NCI-H82 treated with DMSO at 0.1 percent for 48 hours (cell line): ENCODE measurements around the gene TARBP1.
"Not testable (repeated sequence)": the region's sequence is repeated elsewhere in the genome, so short reads cannot be mapped to it uniquely, and the experiment has no call there.

Experiments used
- DNase-seq: peaks from one replicate; lab custom pipeline; 2025; ENCODE audit not compliant: unreplicated experiment; lab: John Stamatoyannopoulos, UW

The TARBP1 gene

DNA sequence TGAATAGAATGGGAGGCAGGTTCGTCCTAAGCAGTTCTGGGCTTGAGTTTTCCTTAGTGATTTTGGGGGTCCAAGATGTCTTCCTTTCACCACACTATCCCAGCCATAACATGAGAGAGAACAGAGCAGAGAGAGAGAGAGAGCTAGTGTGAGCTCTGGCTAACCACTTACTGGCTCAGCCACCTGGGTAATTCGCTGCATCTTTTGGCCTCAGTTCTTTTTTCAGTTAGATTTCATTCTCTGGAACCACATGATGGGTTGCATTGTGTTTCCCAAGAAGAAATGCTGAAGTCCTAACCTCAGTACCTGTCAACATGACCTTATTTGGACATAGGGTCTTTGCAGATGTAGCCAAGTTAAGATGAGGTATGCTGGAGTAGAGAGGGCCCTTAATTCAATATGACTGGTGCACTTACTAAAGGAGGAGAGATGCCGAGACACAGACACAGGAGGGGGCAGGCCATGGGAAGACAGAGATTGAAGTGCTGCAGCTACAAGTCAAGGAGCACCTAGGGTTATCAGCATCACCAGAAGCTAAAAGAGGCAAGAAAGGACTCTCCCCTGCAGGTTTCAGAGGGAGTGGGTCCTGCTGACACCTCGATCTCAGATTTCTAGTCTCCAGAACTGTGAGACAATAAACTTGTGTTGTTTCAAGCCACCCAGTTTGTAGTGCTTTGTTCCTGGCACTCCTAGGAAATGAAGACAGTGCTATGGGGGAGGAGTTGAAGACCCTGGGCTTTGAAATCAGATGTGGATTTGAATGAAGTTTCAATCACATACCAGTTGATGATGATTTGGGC is 26.2 kb upstream of the TARBP1 start:
- no peak for DNase-seq

DNA sequence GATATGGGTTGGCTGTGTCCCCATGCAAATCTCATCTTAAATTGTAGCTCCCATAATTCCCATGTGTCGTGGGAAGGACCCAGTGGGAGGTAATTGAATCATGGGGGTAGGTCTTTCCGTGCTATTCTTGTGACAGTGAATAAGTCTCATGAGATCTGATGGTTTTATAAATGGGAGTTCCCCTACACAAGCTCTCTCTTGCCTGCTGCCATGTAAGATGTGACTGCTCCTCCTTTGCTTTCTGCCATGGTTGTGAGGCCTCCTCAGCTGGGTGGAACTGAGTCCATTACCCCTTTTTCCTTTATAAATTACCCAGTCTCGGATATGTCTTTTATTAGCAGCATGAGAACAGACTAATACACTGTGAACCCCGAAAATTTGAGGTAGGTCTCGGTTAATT is 25.3 kb upstream of the TARBP1 start:
- not testable (repeated sequence) for DNase-seq

- DNase-seq, result no peak
Measured at GRCh38 chr1:234503193-234504050, 24.4 kb upstream of the TARBP1 start.

DNA sequence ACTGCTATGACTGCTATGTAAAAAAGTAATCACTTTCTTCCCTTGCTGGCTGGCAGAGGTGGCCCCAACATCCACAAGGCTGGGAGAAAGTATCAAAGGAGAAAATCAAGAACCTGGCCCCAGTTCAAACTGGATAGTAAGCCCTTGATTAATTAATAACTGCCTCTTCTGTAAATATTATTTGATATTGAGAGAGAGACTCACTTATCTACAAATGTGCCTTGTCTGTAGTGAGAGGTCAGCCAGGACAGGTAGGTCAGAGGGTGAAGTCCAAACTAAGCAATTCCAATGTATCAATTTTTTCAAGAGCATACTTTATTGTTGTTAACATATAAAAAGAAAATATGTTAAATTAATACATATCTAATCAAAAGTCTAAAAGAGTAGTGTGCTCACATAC is 23.8 kb upstream of the TARBP1 start:
- no peak for DNase-seq

- peak; percentile 53 for DNase-seq
Measured at GRCh38 chr1:234500269-234500668, 21.3 kb upstream of the TARBP1 start.

GRCh38 chr1:234499943-234500245 is 20.9 kb upstream of the TARBP1 start:
- no peak for DNase-seq

DNA sequence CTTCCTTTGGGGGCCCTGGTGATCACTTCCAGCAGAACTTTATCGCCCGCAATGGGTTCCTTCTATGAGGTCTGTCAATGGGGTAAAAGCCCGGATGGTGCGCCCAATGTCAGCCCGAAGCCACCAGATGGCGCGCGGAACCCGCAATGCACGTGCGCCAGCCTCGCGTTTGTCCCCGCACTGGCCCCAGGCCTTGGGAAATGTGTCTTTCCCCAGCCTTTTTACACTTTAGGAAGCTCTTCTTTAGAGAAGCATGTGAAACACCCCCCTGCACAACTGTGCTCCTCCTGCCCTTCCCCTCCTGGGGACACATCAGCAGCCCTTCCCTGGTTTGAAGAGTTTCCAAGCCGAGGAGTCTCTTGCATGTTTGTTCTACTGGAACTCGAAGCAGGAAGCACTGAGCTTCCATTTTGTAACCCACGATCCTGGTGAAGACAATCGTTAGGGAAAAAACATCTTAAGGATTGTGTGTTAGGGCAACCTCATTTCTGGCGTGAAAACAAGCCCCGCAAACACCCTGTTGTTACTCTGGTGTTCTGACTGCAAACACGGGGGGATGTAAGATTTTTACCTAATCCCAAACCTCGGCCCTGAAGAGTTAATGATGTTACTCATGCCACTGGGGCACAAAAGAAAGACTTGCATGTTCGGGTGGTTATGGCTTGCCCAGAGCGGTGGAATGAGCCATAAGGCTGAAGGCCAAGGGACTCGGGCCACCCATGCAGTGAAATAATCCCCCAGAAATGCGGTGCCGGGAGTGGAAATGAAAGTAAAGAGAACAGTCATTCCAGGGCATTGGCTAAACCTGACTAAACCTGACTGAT is 20.4 kb upstream of the TARBP1 start:
- peak; percentile 41 for DNase-seq

DNA sequence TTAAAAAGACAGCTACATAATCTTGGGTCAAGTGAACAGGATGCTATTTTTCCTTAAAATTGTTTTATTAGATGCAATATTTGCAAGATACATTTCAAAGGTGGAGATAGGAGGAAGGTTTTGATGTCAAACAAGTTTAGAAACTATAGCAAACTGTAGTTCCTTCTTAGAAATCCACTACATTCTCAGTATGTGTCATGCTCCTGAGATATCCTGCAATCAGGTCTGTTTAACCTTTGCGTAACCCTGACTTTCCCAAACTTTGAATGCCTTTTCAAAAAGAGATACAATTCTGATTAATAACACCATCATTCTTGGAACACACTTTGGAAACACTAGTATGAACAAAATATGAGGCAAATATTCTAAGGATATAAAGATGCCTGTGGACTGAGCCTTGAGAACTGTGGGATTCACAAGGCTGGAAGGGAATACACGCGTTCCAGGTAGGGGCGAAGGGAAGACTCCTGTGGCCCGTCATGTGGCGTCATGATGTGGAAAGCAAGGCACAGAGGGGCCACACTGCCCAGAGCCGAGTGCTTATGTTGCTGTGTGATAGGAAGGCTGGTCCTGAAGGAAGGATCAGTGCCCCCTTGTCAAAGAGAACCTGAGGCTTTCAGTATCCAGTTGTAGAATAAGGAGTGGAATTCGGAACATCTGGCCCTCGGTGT is 19.6 kb upstream of the TARBP1 start:
- DNase-seq, result no peak

DNA sequence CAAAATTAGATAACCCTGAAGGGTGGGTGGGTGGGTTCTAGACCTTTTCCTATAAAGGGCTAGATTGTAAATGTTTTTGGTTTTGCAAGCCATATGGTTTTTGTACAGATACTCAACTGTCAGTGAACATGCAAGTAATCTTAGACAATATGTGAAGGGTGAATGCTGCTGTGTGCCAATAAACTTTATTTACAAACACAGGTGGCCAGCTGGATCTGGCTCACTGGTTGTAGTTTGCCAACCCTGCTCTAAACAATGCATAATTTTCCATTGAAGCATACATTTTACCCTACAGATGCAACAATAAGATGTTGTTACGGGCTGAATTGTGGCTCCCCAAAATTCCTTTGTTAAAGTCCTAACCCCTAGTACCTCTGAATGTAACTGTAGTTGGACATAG is 18.6 kb upstream of the TARBP1 start:
- no peak for DNase-seq

- no peak for DNase-seq
Measured at GRCh38 chr1:234495231-234495990, 16.4 kb upstream of the TARBP1 start.

- no peak for DNase-seq
Measured at GRCh38 chr1:234494049-234494448, 15.1 kb upstream of the TARBP1 start.

DNA sequence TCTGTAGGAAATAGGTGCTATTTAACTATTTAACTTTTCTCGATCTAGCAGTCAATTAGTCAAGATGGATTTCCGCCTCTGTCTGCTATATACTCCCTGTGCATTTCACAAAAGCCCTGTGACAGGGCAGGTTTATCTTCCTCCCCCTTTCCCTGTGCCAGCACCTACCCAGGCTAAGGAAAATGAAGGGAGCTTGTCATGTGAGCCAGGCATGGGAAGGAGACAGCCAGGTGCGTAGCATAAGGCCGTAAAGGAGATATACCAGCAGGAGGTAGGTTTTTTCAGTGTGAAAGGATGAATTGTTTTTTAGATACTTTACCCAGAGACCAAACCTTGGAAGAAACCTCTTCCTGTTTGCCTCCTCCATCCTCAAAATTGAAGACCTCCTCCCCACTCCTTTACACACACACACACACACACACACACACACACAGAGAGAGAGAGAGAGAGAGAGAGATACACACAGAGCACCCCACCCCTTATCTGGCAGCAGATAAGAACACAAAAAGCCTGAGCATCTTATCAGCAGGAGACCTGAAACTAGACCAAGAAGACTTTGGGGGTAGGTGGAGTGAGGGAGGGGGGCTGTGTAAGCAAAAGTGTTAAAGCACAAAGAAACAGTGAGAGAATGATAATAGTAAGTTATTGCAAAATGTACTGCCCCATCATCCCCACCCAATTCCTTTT is 12.0 kb upstream of the TARBP1 start:
- no peak for DNase-seq

DNA sequence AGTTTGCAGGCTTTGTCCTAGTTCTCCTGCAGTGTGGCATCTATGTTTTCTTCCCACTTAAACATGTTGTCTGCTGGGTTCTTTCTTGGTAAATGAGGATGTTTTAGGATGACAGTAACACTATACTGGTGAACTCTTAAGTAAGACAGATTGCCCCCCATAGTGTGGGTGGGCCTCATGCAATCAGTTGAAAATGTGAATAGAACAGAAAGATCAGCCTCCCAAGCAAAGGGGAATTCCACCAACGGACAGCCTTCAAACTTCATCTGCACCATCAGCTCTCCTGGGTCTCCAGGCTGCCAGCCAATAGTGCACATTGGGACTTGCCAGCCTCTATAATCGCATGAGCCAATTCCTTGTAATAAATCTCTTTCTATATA is 10.7 kb upstream of the TARBP1 start:
- no peak for DNase-seq

- DNase-seq, result no peak
Measured at GRCh38 chr1:234489007-234489697, 10.2 kb upstream of the TARBP1 start.

DNA sequence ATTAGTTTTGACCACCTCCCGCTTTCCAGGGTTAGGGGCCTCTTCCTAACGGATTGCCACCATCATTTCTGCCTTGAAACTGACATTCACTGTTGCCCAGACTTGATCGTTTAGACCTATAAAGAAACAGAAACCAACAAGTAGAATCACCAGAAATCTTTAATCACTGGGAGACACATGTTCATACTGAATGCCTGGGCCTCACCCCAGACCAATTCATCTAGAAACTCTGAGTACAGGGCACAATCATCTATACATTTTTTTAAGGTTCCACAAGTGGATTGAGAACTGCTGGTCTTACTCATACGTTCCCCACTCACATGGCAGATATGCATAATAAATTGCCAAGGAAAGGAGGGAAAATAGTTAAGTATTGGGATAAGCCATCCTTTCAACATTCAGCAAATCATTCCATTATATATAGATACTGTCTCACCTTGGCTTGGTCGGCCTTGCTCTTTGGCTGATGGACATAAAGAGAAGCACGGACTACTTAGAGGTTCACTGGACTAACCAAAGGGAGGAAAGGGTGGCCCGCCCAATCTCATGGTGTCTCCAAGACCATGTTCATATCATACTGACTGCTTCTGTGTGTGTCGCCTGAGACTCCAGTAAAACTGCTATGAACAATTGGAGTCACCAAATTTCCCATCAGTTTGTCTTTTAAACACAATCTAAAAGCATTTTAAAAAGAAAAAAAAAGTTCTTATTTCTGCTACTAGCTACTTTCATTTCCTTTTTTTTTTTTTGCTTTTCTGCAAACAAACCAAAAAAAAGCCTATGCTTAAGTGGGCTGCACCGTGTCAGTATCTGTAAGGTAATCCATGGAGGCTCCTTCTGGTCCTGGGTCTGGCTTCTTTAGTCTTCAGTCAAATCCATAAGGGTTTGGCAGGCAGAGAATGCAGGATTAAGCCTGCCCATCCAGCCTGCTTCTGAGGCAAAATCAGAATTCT is 9.4 kb upstream of the TARBP1 start:
- no peak for DNase-seq

- peak; percentile 18 for DNase-seq
Measured at GRCh38 chr1:234486858-234487840, 8.2 kb upstream of the TARBP1 start.
